Jurkat, Clone E6-1 (cell line): ENCODE data around the gene RNU1-3.
A peak's percentile ranks its signal among the peaks of the same experiment; 100 is the strongest.
"Not testable (repeated sequence)": the region's sequence is repeated elsewhere in the genome, so short reads cannot be mapped to it uniquely, and the experiment has no call there.

ENCODE experiments used
- DNase-seq: peaks from one replicate; pipeline ENCODE4 v3.0.0-alpha.2; 2011; ENCODE audit warnings: low read depth, low spot score
- H3K4me3 ChIP-seq: 2 replicates; pipeline ENCODE4 v1.5.1; 2011; ENCODE audit warnings: mild to moderate bottlenecking, low read length, control low read depth, moderate library complexity

The RNU1-3 gene

DNA sequence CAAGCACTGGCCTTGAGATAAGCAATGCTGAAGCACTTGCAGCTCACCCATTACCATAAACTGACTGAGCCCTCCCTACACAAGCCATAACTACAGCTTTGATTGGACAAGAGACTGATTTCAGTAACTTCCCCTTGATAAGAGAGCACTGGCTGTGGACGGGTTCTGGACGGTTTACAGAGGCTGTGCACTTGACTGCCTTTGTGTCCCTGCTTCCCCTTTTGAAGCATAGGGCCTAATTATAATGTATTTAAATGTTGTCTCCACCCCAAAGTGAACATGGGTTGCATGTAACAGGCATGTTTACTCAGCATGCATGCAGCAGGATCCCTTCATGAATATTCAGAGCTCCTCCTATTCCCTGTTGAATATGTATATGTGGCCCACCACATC lies 8.4 kb upstream of the RNU1-3 start:
- not testable (repeated sequence) for H3K4me3 ChIP-seq, DNase-seq

GRCh38 chr1:16673976-16674375 lies 7.2 kb upstream of the RNU1-3 start:
- not testable (repeated sequence) for H3K4me3 ChIP-seq, DNase-seq

- H3K4me3 ChIP-seq, DNase-seq: not testable (repeated sequence)
Observed at GRCh38 chr1:16665836-16666235, 912 bp downstream of the RNU1-3 start.

GRCh38 chr1:16658234-16658633 lies 8.5 kb downstream of the RNU1-3 start:
- H3K4me3 ChIP-seq, DNase-seq: not testable (repeated sequence)

DNA sequence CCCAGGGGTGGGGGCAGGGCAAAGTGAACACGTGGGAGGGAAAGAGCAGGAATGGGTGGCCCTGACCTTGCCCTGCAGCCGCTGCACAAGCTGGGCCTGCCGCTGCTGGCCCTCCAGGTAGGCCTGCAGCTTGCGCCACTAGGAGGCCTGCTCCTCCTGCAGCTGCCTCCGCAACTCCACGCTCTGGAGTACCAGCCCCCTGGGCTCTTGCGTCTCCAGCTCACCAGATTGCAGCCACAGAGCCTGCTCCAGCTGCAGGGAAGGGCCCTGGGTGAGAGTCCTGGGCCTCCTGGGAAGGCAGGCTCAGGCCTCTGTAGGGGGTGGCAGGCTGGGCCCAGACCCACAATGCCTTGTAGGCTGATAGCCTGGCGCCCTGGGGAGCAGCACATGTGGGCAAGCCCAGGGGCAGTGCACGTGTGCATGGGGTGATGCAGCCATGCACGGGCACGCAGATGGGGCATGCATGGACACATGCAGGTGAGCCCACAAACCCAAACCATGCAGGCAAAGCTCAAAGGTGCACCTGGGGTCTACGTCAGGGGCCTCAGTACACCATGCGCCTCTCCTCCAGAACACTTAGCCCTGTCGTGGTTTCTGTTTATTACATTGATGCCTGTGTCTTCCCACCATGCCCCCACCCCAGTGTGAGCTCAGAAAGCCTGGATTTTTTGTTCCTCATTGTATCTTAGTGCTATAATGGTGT lies 9.6 kb downstream of the RNU1-3 start:
- not testable (repeated sequence) for H3K4me3 ChIP-seq, DNase-seq

GRCh38 chr1:16656574-16656973 lies 10.2 kb downstream of the RNU1-3 start:
- not testable (repeated sequence) for DNase-seq, H3K4me3 ChIP-seq

- not testable (repeated sequence) for H3K4me3 ChIP-seq, DNase-seq
Observed at GRCh38 chr1:16651560-16651959, 15.2 kb downstream of the RNU1-3 start.

GRCh38 chr1:16649960-16650359 lies 16.8 kb downstream of the RNU1-3 start:
- H3K4me3 ChIP-seq, DNase-seq: not testable (repeated sequence)

DNA sequence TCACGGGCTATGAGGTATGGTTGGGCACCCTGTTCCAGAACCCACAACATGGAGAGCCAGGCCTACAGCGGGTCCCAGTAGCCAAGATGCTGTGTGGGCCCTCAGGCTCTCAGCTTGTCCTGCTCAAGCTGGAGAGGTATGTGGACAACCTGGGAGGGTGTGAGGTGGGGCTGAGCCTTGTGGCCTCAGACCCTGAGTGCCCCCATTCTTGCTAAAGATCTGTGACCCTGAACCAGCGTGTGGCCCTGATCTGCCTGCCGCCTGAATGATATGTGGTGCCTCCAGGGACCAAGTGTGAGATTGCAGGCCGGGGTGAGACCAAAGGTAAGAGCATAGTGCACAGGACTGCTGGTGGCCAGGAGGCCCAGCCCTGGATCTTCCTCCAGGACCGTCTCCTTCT lies 17.4 kb downstream of the RNU1-3 start:
- not testable (repeated sequence) for H3K4me3 ChIP-seq, DNase-seq

- not testable (repeated sequence) for H3K4me3 ChIP-seq, DNase-seq
Observed at GRCh38 chr1:16648756-16649155, 18.0 kb downstream of the RNU1-3 start.

- not testable (repeated sequence) for DNase-seq, H3K4me3 ChIP-seq
Observed at GRCh38 chr1:16648250-16648649, 18.5 kb downstream of the RNU1-3 start.

DNA sequence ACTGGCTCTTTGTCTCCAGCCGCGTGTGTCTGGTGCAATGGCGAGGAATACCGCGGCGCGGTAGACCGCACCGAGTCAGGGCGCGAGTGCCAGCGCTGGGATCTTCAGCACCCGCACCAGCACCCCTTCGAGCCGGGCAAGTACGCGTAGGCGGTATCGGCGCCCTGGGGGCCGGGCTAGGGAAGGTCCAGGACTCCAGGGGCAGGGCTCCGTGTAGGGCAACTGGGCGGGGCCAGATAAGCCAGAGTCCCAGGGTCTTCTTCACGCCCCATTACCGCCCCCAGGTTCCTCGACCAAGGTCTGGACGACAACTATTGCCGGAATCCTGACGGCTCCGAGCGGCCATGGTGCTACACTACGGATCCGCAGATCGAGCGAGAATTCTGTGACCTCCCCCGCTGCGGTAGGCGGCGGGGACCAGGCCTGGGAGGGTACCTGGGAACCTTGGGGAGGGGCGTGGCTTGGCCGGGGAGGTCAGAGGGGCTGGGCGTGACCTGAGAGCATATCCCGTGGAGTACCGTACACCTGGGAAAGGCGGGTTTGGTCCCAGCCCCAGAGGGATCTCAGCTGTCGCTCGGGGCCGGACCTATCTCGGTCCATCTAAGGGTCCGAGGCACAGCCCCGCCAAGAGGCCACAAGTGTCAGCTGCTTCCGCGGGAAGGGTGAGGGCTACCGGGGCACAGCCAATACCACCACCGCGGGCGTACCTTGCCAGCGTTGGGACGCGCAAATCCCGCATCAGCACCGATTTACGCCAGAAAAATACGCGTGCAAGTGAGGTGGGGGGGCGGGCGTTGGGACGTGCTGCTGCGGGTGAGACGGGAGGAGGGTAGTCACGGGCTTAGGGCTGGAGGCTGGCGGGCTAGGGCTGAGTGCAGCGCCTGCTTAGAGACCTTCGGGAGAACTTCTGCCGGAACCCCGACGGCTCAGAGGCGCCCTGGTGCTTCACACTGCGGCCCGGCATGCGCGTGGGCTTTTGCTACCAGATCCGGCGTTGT lies 19.3 kb downstream of the RNU1-3 start:
- not testable (repeated sequence) for H3K4me3 ChIP-seq

GRCh38 chr1:16646716-16647115 lies 20.0 kb downstream of the RNU1-3 start:
- not testable (repeated sequence) for H3K4me3 ChIP-seq, DNase-seq

More for the DNA sequence above, 19.3 kb downstream of the RNU1-3 start:
- not testable (repeated sequence) for DNase-seq

DNA sequence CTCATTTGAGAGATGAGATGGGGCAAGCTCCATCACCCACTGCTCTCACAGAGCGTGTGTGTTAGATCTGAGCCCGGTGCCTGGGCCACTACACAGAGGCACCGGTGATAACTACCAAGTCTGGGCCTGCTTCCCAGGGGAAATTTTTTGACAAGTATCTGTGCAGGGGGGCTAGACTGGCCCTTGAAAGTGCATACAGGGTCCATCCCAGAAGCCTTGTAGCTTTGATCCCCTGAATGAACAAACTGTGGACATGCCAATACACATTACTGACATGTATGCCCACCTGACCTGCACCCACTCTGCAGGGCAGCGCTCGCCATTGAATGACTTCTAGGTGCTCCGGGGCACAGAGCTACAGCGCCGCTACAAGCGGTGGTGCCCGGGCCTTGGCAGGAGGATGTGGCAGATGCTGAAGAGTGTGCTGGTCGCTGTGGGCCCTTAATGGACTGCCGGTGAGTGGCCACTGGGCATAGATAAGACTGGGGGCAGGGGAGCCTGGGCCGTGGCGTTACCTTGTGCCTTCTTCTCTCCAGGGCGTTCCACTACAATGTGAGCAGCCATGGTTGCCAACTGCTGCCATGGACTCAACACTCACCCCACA lies 20.6 kb downstream of the RNU1-3 start:
- DNase-seq, H3K4me3 ChIP-seq: not testable (repeated sequence)

GRCh38 chr1:16645271-16646060 lies 21.3 kb downstream of the RNU1-3 start:
- DNase-seq, result not testable (repeated sequence)
- H3K4me3 ChIP-seq, result peak overlapping the region; percentile 96

GRCh38 chr1:16644482-16645270 lies 22.1 kb downstream of the RNU1-3 start:
- DNase-seq, result peak; percentile 96

GRCh38 chr1:16644193-16644481 lies 22.6 kb downstream of the RNU1-3 start:
- no peak for DNase-seq
- peak overlapping the region; percentile 96 for H3K4me3 ChIP-seq

More at GRCh38 chr1:16644482-16645270, 22.1 kb downstream of the RNU1-3 start:
- peak overlapping the region; percentile 96 for H3K4me3 ChIP-seq
